Stimulated activated naive CD8-positive, alpha-beta T cell treated with anti-CD3 and anti-CD28 coated beads, Interleukin-15, Interleukin-2, amounts not matched to agents 100 ng/mL and 50 ng/mL, for 24 hours (primary cell): ENCODE data around the gene CFAP68.

ENCODE experiments used
- H3K27ac Mint-ChIP-seq: one replicate; pipeline ENCODE4 v1.8.0; 2021; ENCODE audit warnings: mild to moderate bottlenecking, mixed read lengths
- H3K27me3 Mint-ChIP-seq: one replicate; pipeline ENCODE4 v1.8.0; 2021; ENCODE audit warnings: mixed read lengths
- H3K36me3 Mint-ChIP-seq: one replicate; pipeline ENCODE4 v1.8.0; 2021; ENCODE audit warnings: low read depth, mixed read lengths
- H3K4me1 Mint-ChIP-seq: one replicate; pipeline ENCODE4 v1.8.0; 2021; ENCODE audit warnings: low read depth, mixed read lengths
- H3K4me3 Mint-ChIP-seq: one replicate; pipeline ENCODE4 v1.8.0; 2021; ENCODE audit warnings: mild to moderate bottlenecking, mixed read lengths
- H3K9me3 Mint-ChIP-seq: one replicate; pipeline ENCODE4 v1.8.0; 2021; ENCODE audit warnings: mixed read lengths

The CFAP68 gene

DNA sequence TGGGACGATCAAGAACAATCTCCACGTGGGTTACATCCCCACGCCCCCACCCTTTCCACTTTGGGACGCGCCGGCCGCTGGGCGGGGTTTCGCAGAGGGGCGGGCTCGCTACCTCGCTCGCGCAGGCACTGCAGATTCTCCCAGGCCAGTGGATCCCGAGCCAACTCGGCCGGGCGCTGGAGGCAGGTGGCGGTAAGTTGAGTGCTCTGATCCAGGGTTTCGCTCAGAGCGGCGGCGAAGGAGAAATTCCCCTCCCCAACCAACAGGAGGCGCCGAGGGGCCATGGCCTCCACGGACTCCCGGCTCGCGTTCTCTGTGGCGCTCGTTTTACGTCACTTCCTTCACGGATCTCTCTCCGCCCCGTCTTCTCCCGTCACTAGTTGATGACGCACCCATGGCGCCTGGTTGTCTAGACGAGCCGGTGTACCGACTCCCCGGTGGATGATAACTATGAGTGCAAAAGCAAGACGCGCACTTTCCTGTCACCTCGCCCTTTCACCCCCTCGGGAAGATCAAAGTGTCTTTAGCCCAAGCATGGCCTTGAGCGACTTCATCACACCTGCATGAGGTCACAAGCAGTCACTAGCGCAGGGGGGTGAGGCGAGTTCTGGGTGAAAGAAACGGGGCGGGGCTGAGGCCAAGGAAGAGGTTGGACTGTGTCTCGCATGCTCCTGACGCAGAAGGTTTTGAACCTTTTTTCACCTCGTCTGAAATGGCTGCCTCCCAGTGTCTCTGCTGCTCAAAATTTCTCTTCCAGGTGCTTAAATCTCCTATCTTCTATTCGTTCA is at the start of gene CFAP68, which contains the start of gene FDXACB1:
TSS of gene CFAP68 (plus strand) at position 693 of the 788 bp plus-strand sequence. CDS start at position 713, 20 bp downstream.
TSS of gene FDXACB1 (minus strand) at position 317 of the 788 bp plus-strand sequence. CDS start at position 284, 33 bp downstream.
- H3K27ac Mint-ChIP-seq, result peak within 1 kb of the TSS; percentile 99
- no peaks in the 10 kb centered on the region for H3K27me3 Mint-ChIP-seq
- H3K4me1 Mint-ChIP-seq, result peaks cover 28% of the 10 kb centered on the region
- H3K36me3 Mint-ChIP-seq, result peaks cover 36% of the 10 kb centered on the region
- no peaks in the 10 kb centered on the region for H3K9me3 Mint-ChIP-seq
- peak within 1 kb of the TSS; percentile 92 for H3K4me3 Mint-ChIP-seq

- Mint-ChIP-seq H3K9me3 (no peaks in the 10 kb centered on the region), H3K4me1 (peaks cover 26% of the 10 kb centered on the region), H3K4me3 (no peak overlapping the region), H3K36me3 (peaks cover 51% of the 10 kb centered on the region), H3K27me3 (no peaks in the 10 kb centered on the region), H3K27ac (no peak overlapping the region)
Measured at GRCh38 chr11:111833524-111833923, 45.8 kb upstream of the CFAP68 start.

GRCh38 chr11:111834432-111835163 is 44.7 kb upstream of the CFAP68 start:
- Mint-ChIP-seq H3K36me3 (peaks cover 45% of the 10 kb centered on the region), H3K4me1 (peaks cover 16% of the 10 kb centered on the region), H3K9me3 (no peaks in the 10 kb centered on the region), H3K27ac (no peak overlapping the region), H3K4me3 (no peak overlapping the region), H3K27me3 (no peaks in the 10 kb centered on the region)

GRCh38 chr11:111835665-111836064 is 43.7 kb upstream of the CFAP68 start:
- Mint-ChIP-seq H3K27me3 (no peaks in the 10 kb centered on the region), H3K4me3 (no peak overlapping the region), H3K36me3 (peaks cover 36% of the 10 kb centered on the region), H3K27ac (no peak overlapping the region), H3K9me3 (no peaks in the 10 kb centered on the region), H3K4me1 (peaks cover 8% of the 10 kb centered on the region)

GRCh38 chr11:111836162-111836561 is 43.2 kb upstream of the CFAP68 start:
- H3K36me3 Mint-ChIP-seq, result peaks cover 41% of the 10 kb centered on the region
- H3K27me3 Mint-ChIP-seq, result no peaks in the 10 kb centered on the region
- peaks cover 8% of the 10 kb centered on the region for H3K4me1 Mint-ChIP-seq
- no peaks in the 10 kb centered on the region for H3K9me3 Mint-ChIP-seq
- H3K4me3 Mint-ChIP-seq, result no peak overlapping the region
- no peak overlapping the region for H3K27ac Mint-ChIP-seq

DNA sequence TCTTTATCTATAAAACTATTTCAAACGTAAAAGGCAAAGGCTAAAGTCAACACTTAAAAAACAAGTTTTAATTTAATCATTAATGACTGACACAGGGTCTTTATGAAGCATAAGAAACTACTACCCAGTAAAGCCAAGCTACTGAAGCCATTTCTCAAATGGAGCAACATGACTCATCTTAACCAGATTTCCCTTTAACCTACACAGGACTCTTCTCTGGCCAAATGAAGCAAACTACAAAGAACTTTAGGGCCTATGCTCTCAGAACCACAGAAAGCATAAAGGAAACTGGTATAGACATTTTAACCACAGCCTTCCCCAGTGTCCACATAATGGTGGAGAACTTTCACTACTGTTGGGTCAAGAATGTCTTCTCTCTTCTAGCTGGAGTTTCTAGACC is 42.6 kb upstream of the CFAP68 start:
- Mint-ChIP-seq H3K4me3 (no peak overlapping the region), H3K27me3 (no peaks in the 10 kb centered on the region), H3K36me3 (peaks cover 38% of the 10 kb centered on the region), H3K9me3 (no peaks in the 10 kb centered on the region), H3K27ac (no peak overlapping the region), H3K4me1 (peaks cover 8% of the 10 kb centered on the region)

- Mint-ChIP-seq H3K36me3 (peaks cover 38% of the 10 kb centered on the region), H3K27me3 (no peaks in the 10 kb centered on the region)
Measured at GRCh38 chr11:111837366-111837891, 41.9 kb upstream of the CFAP68 start.

DNA sequence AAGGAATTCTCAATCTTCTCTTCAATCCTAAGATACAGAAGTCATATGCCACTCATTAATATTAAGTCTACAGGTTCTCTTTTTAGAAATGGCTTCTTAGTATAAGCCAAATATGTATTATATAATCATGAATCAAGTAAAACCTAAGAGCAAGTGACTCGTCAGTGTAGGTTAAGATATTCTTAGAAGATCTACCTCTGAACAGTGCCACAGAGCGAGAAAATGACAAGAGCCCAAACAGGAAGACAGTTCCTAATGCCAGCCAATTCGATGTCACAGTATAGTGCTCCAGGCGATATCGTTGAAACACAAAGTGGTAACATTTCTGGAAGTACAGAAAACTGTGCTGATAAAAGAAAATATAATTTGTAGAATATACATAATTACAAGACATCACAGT is 41.3 kb upstream of the CFAP68 start:
- Mint-ChIP-seq H3K36me3 (peaks cover 38% of the 10 kb centered on the region), H3K4me1 (peaks cover 8% of the 10 kb centered on the region), H3K27ac (no peak overlapping the region), H3K4me3 (no peak overlapping the region), H3K9me3 (no peaks in the 10 kb centered on the region), H3K27me3 (no peaks in the 10 kb centered on the region)

More at GRCh38 chr11:111837366-111837891, 41.9 kb upstream of the CFAP68 start:
- H3K4me1 Mint-ChIP-seq, result peaks cover 8% of the 10 kb centered on the region
- no peak overlapping the region for H3K4me3 Mint-ChIP-seq
- no peaks in the 10 kb centered on the region for H3K9me3 Mint-ChIP-seq
- H3K27ac Mint-ChIP-seq, result no peak overlapping the region

DNA sequence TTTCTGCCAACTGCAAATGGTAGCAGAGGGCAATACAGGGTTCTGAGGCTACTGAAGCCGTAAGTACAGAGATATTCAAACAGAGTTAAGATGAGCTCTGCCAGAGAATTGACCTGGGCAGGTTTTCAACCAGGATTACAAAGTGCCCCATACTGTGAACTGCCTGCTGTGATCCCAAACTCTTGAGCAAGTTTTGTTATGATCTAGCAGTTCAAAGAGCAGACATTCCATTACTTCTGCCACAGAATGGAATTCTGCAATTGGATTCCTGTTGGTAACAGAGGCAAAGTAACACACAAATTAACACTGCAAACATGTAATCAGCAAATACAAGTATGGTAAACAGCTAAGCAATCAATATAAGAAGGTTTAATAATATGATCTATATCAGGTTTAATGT is 39.2 kb upstream of the CFAP68 start:
- no peak overlapping the region for H3K4me3 Mint-ChIP-seq
- no peaks in the 10 kb centered on the region for H3K27me3 Mint-ChIP-seq
- peaks cover 8% of the 10 kb centered on the region for H3K4me1 Mint-ChIP-seq
- no peaks in the 10 kb centered on the region for H3K9me3 Mint-ChIP-seq
- H3K36me3 Mint-ChIP-seq, result peaks cover 38% of the 10 kb centered on the region
- no peak overlapping the region for H3K27ac Mint-ChIP-seq

- peaks cover 28% of the 10 kb centered on the region for H3K36me3 Mint-ChIP-seq
- no peak overlapping the region for H3K27ac Mint-ChIP-seq
- H3K9me3 Mint-ChIP-seq, result no peaks in the 10 kb centered on the region
- H3K27me3 Mint-ChIP-seq, result no peaks in the 10 kb centered on the region
- no peak overlapping the region for H3K4me3 Mint-ChIP-seq
- H3K4me1 Mint-ChIP-seq, result peaks cover 7% of the 10 kb centered on the region
Measured at GRCh38 chr11:111841370-111842053, 37.8 kb upstream of the CFAP68 start.

DNA sequence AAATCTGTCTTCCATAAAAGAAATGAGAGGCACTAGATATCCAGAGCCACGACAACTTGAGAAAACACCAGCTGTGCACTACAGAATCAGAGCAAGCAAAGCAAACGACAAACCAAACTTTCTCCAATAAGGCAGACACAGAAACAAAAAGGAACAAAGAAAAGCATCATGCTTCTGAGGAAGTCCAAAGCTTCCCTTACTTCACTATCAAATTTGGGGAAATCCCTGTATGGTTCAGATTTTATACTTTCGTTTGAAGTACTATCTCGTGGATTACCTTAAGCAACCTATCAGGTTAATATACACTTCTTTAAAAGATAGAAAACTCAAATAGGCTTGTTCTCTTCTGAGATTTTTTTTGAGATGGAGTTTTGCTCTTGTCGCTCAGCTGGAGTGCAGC is 35.7 kb upstream of the CFAP68 start:
- no peak overlapping the region for H3K27ac Mint-ChIP-seq
- H3K36me3 Mint-ChIP-seq, result peaks cover 28% of the 10 kb centered on the region
- H3K4me1 Mint-ChIP-seq, result no peaks in the 10 kb centered on the region
- no peaks in the 10 kb centered on the region for H3K9me3 Mint-ChIP-seq
- no peaks in the 10 kb centered on the region for H3K27me3 Mint-ChIP-seq
- no peak overlapping the region for H3K4me3 Mint-ChIP-seq

DNA sequence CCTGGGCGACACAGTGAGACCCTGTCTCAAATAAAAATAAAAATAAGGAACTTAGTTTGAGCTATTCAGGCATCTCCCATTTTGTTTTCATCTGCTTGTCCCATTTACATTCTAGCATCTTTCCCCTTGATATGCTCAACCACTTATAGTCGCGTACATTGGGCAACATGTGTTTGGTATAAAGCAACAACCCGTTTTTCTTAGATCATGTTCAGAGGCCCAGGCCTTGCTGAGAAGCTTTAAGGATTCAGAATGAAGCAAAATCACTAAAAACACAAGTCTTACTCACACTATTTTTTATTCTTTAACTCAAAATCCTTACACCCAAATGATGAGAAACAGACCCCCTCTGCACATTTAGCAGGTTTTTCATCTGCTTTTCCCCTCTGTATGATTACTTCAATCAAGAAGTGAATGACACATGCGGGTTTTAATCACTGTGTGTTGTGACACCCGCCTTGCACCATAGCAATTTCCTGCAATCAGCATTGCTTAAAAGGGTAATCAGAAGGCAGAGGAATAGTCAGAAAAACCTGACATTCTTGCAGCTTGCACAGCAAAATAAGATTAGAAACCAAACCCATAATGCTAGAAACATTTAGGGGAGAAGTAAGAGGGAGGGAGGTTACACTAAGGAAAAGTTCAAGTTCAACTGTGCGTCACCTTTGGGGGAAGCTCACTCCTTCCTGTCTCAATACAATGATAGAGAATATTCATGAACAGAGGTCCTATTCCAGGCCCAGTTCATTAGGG is 33.9 kb upstream of the CFAP68 start:
- H3K27ac Mint-ChIP-seq, result no peak overlapping the region
- H3K4me3 Mint-ChIP-seq, result no peak overlapping the region
- H3K27me3 Mint-ChIP-seq, result no peaks in the 10 kb centered on the region
- H3K4me1 Mint-ChIP-seq, result no peaks in the 10 kb centered on the region
- H3K36me3 Mint-ChIP-seq, result peaks cover 39% of the 10 kb centered on the region
- H3K9me3 Mint-ChIP-seq, result no peaks in the 10 kb centered on the region

GRCh38 chr11:111846063-111846462 is 33.3 kb upstream of the CFAP68 start:
- no peak overlapping the region for H3K4me3 Mint-ChIP-seq
- H3K27me3 Mint-ChIP-seq, result no peaks in the 10 kb centered on the region
- H3K27ac Mint-ChIP-seq, result no peak overlapping the region
- H3K36me3 Mint-ChIP-seq, result peaks cover 40% of the 10 kb centered on the region
- H3K4me1 Mint-ChIP-seq, result no peaks in the 10 kb centered on the region
- H3K9me3 Mint-ChIP-seq, result no peaks in the 10 kb centered on the region

- no peaks in the 10 kb centered on the region for H3K9me3 Mint-ChIP-seq
- no peak overlapping the region for H3K4me3 Mint-ChIP-seq
- H3K36me3 Mint-ChIP-seq, result peaks cover 42% of the 10 kb centered on the region
- no peaks in the 10 kb centered on the region for H3K27me3 Mint-ChIP-seq
- H3K27ac Mint-ChIP-seq, result no peak overlapping the region
- no peaks in the 10 kb centered on the region for H3K4me1 Mint-ChIP-seq
Measured at GRCh38 chr11:111846636-111847035, 32.7 kb upstream of the CFAP68 start.
